ENCODE measurements around the gene UHRF2.

Gene UHRF2

DNA sequence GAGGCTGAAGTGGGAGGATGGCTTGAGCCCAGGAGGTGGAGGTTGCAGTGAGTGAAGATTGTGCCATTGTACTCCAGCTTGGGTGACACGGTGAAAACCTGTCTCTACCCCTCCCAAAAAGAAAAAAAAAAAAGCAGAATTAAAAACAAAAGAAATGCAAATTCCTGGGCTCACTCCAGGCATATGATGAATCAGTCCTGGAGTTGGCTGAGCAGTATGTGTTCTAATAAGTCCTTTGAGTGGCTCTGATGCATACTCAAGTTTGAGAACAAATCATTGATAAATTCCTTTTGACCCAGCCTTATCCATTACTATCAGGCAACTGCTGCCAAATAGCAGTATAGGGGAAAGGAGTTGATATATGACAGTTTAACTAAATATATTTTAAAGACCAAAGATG, 28.3 kb downstream of the UHRF2 start:
- TF ChIP-seq, protein P1, sequence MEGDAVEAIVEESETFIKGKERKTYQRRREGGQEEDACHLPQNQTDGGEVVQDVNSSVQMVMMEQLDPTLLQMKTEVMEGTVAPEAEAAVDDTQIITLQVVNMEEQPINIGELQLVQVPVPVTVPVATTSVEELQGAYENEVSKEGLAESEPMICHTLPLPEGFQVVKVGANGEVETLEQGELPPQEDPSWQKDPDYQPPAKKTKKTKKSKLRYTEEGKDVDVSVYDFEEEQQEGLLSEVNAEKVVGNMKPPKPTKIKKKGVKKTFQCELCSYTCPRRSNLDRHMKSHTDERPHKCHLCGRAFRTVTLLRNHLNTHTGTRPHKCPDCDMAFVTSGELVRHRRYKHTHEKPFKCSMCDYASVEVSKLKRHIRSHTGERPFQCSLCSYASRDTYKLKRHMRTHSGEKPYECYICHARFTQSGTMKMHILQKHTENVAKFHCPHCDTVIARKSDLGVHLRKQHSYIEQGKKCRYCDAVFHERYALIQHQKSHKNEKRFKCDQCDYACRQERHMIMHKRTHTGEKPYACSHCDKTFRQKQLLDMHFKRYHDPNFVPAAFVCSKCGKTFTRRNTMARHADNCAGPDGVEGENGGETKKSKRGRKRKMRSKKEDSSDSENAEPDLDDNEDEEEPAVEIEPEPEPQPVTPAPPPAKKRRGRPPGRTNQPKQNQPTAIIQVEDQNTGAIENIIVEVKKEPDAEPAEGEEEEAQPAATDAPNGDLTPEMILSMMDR (IDR thresholded peaks at IDR 0.05): no peak
- Histone ChIP-seq H3K27me3 (no peaks in the 10 kb centered on the region), H3K4me3 (ENCODE audit: low read depth in 1 of 2, low read length in 1 of 2) (no peak overlapping the region), H3K4me1 (ENCODE audit: control insufficient read depth in 1 of 2, insufficient read depth in 1 of 2, low read depth in 1 of 2, low read length in 1 of 2) (peaks cover 9 to 14% of the 10 kb centered on the region in 2 experiments), H3K9me3 (no peaks in the 10 kb centered on the region), H3K36me3 (no peaks in the 10 kb centered on the region), H3K27ac (no peak overlapping the region)

DNA sequence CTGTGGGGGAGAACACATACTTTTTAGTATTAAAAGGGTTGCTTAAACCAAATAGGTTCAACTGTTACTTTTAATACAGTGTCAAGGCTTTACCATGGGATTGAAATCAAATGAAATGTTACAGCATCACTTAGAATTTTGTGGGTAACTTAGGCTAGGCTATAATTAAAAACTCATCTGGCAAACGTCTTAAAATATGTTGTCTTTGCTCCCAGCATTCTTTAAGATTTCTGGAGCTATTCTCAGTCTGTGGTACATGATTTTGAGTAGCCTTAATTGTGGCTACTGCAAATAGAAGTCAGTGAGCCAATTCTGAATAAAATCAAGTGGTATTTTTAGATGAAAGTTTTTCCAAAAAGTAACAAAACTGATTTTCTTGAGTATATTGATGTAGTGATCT, 30.7 kb downstream of the UHRF2 start:
- Histone ChIP-seq H3K36me3 (no peaks in the 10 kb centered on the region), H3K9me3 (no peaks in the 10 kb centered on the region), H3K4me3 (ENCODE audit: low read depth in 1 of 2, low read length in 1 of 2) (no peak overlapping the region), H3K27ac (peak overlapping the region; percentile 72), H3K4me1 (ENCODE audit: control insufficient read depth in 1 of 2, insufficient read depth in 1 of 2, low read depth in 1 of 2, low read length in 1 of 2) (peaks cover 11 to 14% of the 10 kb centered on the region in 2 experiments), H3K27me3 (no peaks in the 10 kb centered on the region)
- TF ChIP-seq, protein P1 (IDR thresholded peaks at IDR 0.05): no peak

DNA sequence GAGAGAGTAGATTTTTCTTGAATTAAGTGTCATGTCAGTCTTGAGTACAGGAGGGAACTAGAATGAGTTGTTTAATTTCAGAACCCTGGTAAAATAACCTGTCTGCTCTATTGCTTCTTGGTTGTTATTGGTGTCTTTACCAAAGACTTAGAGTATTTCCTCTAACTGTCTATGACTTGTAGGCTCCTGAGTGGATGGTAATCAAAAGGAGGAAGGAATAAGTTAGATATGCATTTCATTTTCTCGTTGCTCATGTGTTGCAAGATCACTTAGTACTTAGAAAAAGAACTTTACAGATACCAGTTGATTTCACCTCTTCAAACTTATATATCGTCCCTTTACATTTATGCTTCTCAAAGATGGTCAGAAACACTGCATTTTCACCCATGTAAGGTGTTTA, 31.1 kb downstream of the UHRF2 start:
- Histone ChIP-seq H3K4me3 (ENCODE audit: low read depth in 1 of 2, low read length in 1 of 2) (no peak overlapping the region), H3K9me3 (no peaks in the 10 kb centered on the region), H3K27ac (peak overlapping the region; percentile 72), H3K4me1 (ENCODE audit: control insufficient read depth in 1 of 2, insufficient read depth in 1 of 2, low read depth in 1 of 2, low read length in 1 of 2) (peaks cover 16 to 17% of the 10 kb centered on the region in 2 experiments), H3K27me3 (no peaks in the 10 kb centered on the region), H3K36me3 (no peaks in the 10 kb centered on the region)
- TF ChIP-seq, protein P1 (IDR thresholded peaks at IDR 0.05): no peak

DNA sequence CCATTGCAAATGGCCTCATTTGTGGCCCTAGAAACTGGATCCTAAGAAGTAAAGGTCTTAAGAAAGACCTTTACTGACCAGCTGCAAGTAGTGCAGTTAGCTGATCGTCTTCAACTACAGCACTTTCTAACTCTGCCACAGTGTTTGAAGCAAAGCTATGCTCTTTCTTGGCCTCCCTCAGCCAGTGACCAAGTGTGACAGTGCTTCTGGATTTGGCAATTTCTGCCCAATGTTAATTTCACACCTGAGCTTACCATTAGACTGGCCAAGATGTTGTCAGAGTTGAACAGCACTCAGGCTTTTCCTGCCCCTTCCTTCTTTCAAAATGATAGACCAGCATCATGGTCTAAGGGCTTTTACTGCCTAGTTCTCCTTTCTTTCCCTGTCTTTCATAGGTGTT, 36.1 kb downstream of the UHRF2 start:
- TF ChIP-seq, protein P1 (IDR thresholded peaks at IDR 0.05): no peak
- Histone ChIP-seq H3K27me3 (no peaks in the 10 kb centered on the region), H3K4me1 (ENCODE audit: control insufficient read depth in 1 of 2, insufficient read depth in 1 of 2, low read depth in 1 of 2, low read length in 1 of 2) (peaks cover 12 to 20% of the 10 kb centered on the region in 2 experiments), H3K9me3 (no peaks in the 10 kb centered on the region), H3K36me3 (no peaks in the 10 kb centered on the region), H3K27ac (peak overlapping the region; percentile 42), H3K4me3 (ENCODE audit: low read depth in 1 of 2, low read length in 1 of 2) (no peak overlapping the region)

DNA sequence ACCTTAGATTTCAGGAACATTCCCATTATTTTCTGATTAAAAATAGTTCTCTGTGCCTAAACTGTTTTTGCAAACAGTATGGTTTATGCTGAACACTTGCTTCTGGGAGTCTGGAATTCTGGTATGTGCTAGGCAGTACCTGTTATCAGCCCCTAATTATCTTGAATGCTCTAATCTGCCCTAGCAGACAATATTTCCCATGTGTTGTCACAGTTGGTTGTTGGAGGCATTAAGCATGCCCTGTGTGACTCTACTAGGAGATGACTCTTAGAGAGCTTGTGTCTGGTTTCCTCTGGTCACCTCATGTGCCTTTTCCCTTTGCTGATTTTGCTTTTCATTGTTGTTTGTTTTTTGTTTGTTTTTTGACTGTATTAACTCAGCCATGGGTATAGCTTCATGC, 36.6 kb downstream of the UHRF2 start:
- Histone ChIP-seq H3K9me3 (no peaks in the 10 kb centered on the region), H3K4me1 (ENCODE audit: control insufficient read depth in 1 of 2, insufficient read depth in 1 of 2, low read depth in 1 of 2, low read length in 1 of 2) (peaks cover 6 to 14% of the 10 kb centered on the region in 2 experiments), H3K4me3 (ENCODE audit: low read depth in 1 of 2, low read length in 1 of 2) (no peak overlapping the region), H3K27ac (peak overlapping the region; percentile 42), H3K36me3 (no peaks in the 10 kb centered on the region), H3K27me3 (no peaks in the 10 kb centered on the region)
- TF ChIP-seq, protein P1 (IDR thresholded peaks at IDR 0.05): no peak
